ENCODE data around the gene GFRAL. TPM values are rescaled to one million over a fixed set of nuclear protein-coding genes. Genes with fewer than 3 reads are reported as not detected.

Gene GFRAL
- polyA plus RNA-seq, 1 donor from 2014 or later: not detected

- H3K4me2 ChIP-seq (ENCODE audit: low read length): no peak overlapping the region
- H3F3A ChIP-seq (ENCODE audit: insufficient read depth, low read length, poor library complexity, severe bottlenecking): no peaks in the 10 kb centered on the region
- TF ChIP-seq TAF1 (IDR thresholded peaks at IDR 0.05; ENCODE audit: low read depth) (no peak), SMC3 (conservative IDR thresholded peaks at IDR 0.05; ENCODE audit: poor library complexity) (no peak)
- no peaks in the 10 kb centered on the region for H3K36me3 ChIP-seq (ENCODE audit: insufficient read depth, low read length)
- no peaks in the 10 kb centered on the region for H3K9me2 ChIP-seq (ENCODE audit: insufficient read depth, low read length)
- no peak overlapping the region for H3K9ac ChIP-seq (ENCODE audit: low read length)
- no peaks in the 10 kb centered on the region for H3K27me3 ChIP-seq (ENCODE audit: insufficient read depth, low read depth, low read length)
- no peaks in the 10 kb centered on the region for H3K9me3 ChIP-seq (ENCODE audit: low read length)
- no peaks in the 10 kb centered on the region for H4K20me1 ChIP-seq (ENCODE audit: insufficient read depth)
- no peak overlapping the region for H3K27ac ChIP-seq (ENCODE audit: low read length)
- H2AFZ ChIP-seq (ENCODE audit: low read depth, low read length): no peak overlapping the region
- no peaks in the 10 kb centered on the region for H3K79me2 ChIP-seq (replicated peaks; ENCODE audit: insufficient read depth, low read length)
- no peak overlapping the region for H3K4me3 ChIP-seq (ENCODE audit: low read length)
Measured at GRCh38 chr6:55320696-55321086, 6.6 kb upstream of the GFRAL start.

GRCh38 chr6:55377150-55377549, 49.9 kb downstream of the GFRAL start:
- Histone ChIP-seq H3K9ac (ENCODE audit: low read length) (no peak overlapping the region), H3K9me3 (ENCODE audit: low read length) (no peaks in the 10 kb centered on the region), H4K20me1 (ENCODE audit: insufficient read depth) (no peaks in the 10 kb centered on the region), H3F3A (ENCODE audit: insufficient read depth, low read length, poor library complexity, severe bottlenecking) (no peaks in the 10 kb centered on the region), H3K27ac (ENCODE audit: low read length) (no peak overlapping the region), H3K27me3 (ENCODE audit: insufficient read depth, low read depth, low read length) (no peaks in the 10 kb centered on the region), H3K4me2 (ENCODE audit: low read length) (no peak overlapping the region), H2AFZ (ENCODE audit: low read depth, low read length) (no peak overlapping the region), H3K4me3 (ENCODE audit: low read length) (no peak overlapping the region), H3K36me3 (ENCODE audit: insufficient read depth, low read length) (no peaks in the 10 kb centered on the region), H3K9me2 (ENCODE audit: insufficient read depth, low read length) (no peaks in the 10 kb centered on the region), H3K79me2 (replicated peaks; ENCODE audit: insufficient read depth, low read length) (no peaks in the 10 kb centered on the region)
- TF ChIP-seq EP300 (conservative IDR thresholded peaks at IDR 0.05; ENCODE audit: poor library complexity, severe bottlenecking) (no peak), RAD21 (conservative IDR thresholded peaks at IDR 0.05) (no peak), POLR2AphosphoS5 (IDR thresholded peaks at IDR 0.05) (no peak), REST (IDR thresholded peaks at IDR 0.05; ENCODE audit: borderline replicate concordance) (no peak), MXI1 (conservative IDR thresholded peaks at IDR 0.05; ENCODE audit: poor library complexity, severe bottlenecking) (no peak)

GRCh38 chr6:55379471-55379870, 52.2 kb downstream of the GFRAL start:
- Histone ChIP-seq H3K4me2 (ENCODE audit: low read length) (no peak overlapping the region), H3K9ac (ENCODE audit: low read length) (no peak overlapping the region), H3K27me3 (ENCODE audit: insufficient read depth, low read depth, low read length) (no peaks in the 10 kb centered on the region), H3K79me2 (replicated peaks; ENCODE audit: insufficient read depth, low read length) (no peaks in the 10 kb centered on the region), H3K27ac (ENCODE audit: low read length) (no peak overlapping the region), H3K9me2 (ENCODE audit: insufficient read depth, low read length) (no peaks in the 10 kb centered on the region), H2AFZ (ENCODE audit: low read depth, low read length) (no peak overlapping the region), H3K4me3 (ENCODE audit: low read length) (no peak overlapping the region), H4K20me1 (ENCODE audit: insufficient read depth) (no peaks in the 10 kb centered on the region), H3K9me3 (ENCODE audit: low read length) (no peaks in the 10 kb centered on the region), H3K36me3 (ENCODE audit: insufficient read depth, low read length) (no peaks in the 10 kb centered on the region), H3F3A (ENCODE audit: insufficient read depth, low read length, poor library complexity, severe bottlenecking) (no peaks in the 10 kb centered on the region)
- TF ChIP-seq SMC3 (conservative IDR thresholded peaks at IDR 0.05; ENCODE audit: poor library complexity): no peak
- no peak for TF ChIP-seq POLR2AphosphoS5 (IDR thresholded peaks at IDR 0.05)
- no peak for TF ChIP-seq EZH2 (IDR thresholded peaks at IDR 0.05; ENCODE audit: borderline replicate concordance, insufficient read depth, low read length, poor library complexity, severe bottlenecking)
- TF ChIP-seq MXI1 (conservative IDR thresholded peaks at IDR 0.05; ENCODE audit: poor library complexity, severe bottlenecking): no peak
- TF ChIP-seq REST (IDR thresholded peaks at IDR 0.05; ENCODE audit: borderline replicate concordance): no peak
- TF ChIP-seq TAF1 (IDR thresholded peaks at IDR 0.05; ENCODE audit: low read depth): no peak
- TF ChIP-seq CTCF (IDR thresholded peaks at IDR 0.05; ENCODE audit: poor library complexity, severe bottlenecking): no peak
- TF ChIP-seq RAD21 (conservative IDR thresholded peaks at IDR 0.05): no peak
- no peak for TF ChIP-seq EP300 (conservative IDR thresholded peaks at IDR 0.05; ENCODE audit: poor library complexity, severe bottlenecking)

All from neural cell (in vitro differentiated cells).